ENCODE measurements around the gene FBXW7. TPM values are rescaled to one million over a fixed set of nuclear protein-coding genes. Genes with fewer than 3 reads are reported as not detected.

FBXW7 gene
- total and polyA plus RNA-seq, 2 of the 13 experiments (the other 11 are each of a cell fraction or from before 2014, with no cell fraction given), result 5.0 to 40.9 TPM

- TF ChIP-seq HES4 (CRISPR knock-in tag; IDR thresholded peaks at IDR 0.05; ENCODE audit: borderline replicate concordance) (peak; percentile 60; the same call in 1 of the 2 replicates), ZNF709 (CRISPR knock-in tag; IDR thresholded peaks at IDR 0.05) (peak; percentile 38; the same call in 1 of the 2 replicates), CHD2 (IDR thresholded peaks at IDR 0.05; ENCODE audit: low read depth, low read length) (no peak), ZNF788 (CRISPR knock-in tag; IDR thresholded peaks at IDR 0.05; ENCODE audit: borderline replicate concordance) (peak; percentile 84; the same call in 1 of the 2 replicates), HNF4G (IDR thresholded peaks at IDR 0.05; ENCODE audit: borderline replicate concordance, low read depth, low read length) (no peak), HNF4G (CRISPR knock-in tag; IDR thresholded peaks at IDR 0.05; ENCODE audit: borderline replicate concordance, low read depth) (no peak), ZNF335 (CRISPR knock-in tag; IDR thresholded peaks at IDR 0.05) (peak; percentile 64; the same call in 1 of the 2 replicates), ELF3 (CRISPR knock-in tag; IDR thresholded peaks at IDR 0.05) (peak; percentile 95), FOXC1 (CRISPR knock-in tag; IDR thresholded peaks at IDR 0.05; ENCODE audit: borderline replicate concordance) (peak; percentile 19; the same call in 1 of the 2 replicates), ZBTB2 (CRISPR knock-in tag; IDR thresholded peaks at IDR 0.05; ENCODE audit: low read depth) (peak; percentile 62), ZNF276 (CRISPR knock-in tag; IDR thresholded peaks at IDR 0.05; ENCODE audit: low read depth) (no peak), NFKBIZ (CRISPR knock-in tag; IDR thresholded peaks at IDR 0.05) (peak; percentile 38; the same call in 1 of the 2 replicates), NFYB (CRISPR knock-in tag; IDR thresholded peaks at IDR 0.05) (peak; percentile 60), HNF1A (IDR thresholded peaks at IDR 0.05; ENCODE audit: low read depth) (peak; percentile 25; the same call in 1 of the 2 replicates), HNF1A (CRISPR knock-in tag; IDR thresholded peaks at IDR 0.05; ENCODE audit: borderline replicate concordance) (peak; percentile 51; the same call in 1 of the 2 replicates), ZNF800 (CRISPR knock-in tag; IDR thresholded peaks at IDR 0.05) (peak; percentile 80), ZBTB33 (CRISPR knock-in tag; IDR thresholded peaks at IDR 0.05) (no peak)
Measured at GRCh38 chr4:152535903-152536544, at the start of gene FBXW7 (continued).

Measured in HepG2 (cell line).